Common myeloid progenitor, CD34-positive (primary cell): Measurements from ENCODE around the gene UNK.

Experiments
- CTCF ChIA-PET: fragments of 350-600 bp; sonication (Branson Sonifier 250); formaldehyde crosslinking; loops from one replicate; lab custom pipeline; 2021; ENCODE audit warnings: antibody characterized with exemption; lab: Charles Lee
- POLR2A ChIA-PET: fragments of 350-600 bp; sonication (Branson Sonifier 250); formaldehyde crosslinking; loops from one replicate; lab custom pipeline; 2021; ENCODE audit warnings: antibody characterized with exemption; lab: Charles Lee
- DNase-seq, 3 donors: peaks; one replicate each; pipeline versions ENCODE4 v3.0.0 to v3.0.0-alpha.2; 2013
- H3K27ac ChIP-seq, 2 experiments: 1 replicate in 1 of 2; 2 replicates in 1 of 2; pipeline ENCODE4 v1.7.0; 2013; ENCODE audit warnings: inconsistent platforms in 2 of 2, low read length in 2 of 2, mild to moderate bottlenecking in 2 of 2, low read depth in 1 of 2, moderate library complexity in 1 of 2; ENCODE audit not compliant: severe bottlenecking in 2 of 2, insufficient read depth in 1 of 2, poor library complexity in 1 of 2
- H3K27me3 ChIP-seq, 5 experiments: replicated peaks in 2 of 5; 1 replicate in 3 of 5; 2 replicates in 2 of 5; pipeline versions ENCODE4 v1.6.1 to v1.7.0; 2013; ENCODE audit warnings: low read length in 4 of 5, mild to moderate bottlenecking in 2 of 5, moderate library complexity in 2 of 5, inconsistent platforms in 1 of 5; ENCODE audit not compliant: insufficient read depth in 5 of 5, control insufficient read depth in 4 of 5
- H3K36me3 ChIP-seq, 4 experiments: 1 replicate in 2 of 4; 2 replicates in 2 of 4; pipeline versions ENCODE4 v1.6.1 to v1.7.0; 2013; ENCODE audit warnings: low read length in 3 of 4, control low read depth in 1 of 4, mild to moderate bottlenecking in 1 of 4; ENCODE audit not compliant: control insufficient read depth in 4 of 4, insufficient read depth in 4 of 4
- H3K4me1 ChIP-seq, 4 experiments: 1 replicate in 3 of 4; 2 replicates in 1 of 4; pipeline versions ENCODE4 v1.6.1 to v1.7.1; 2013; ENCODE audit warnings: low read length in 3 of 4, mild to moderate bottlenecking in 3 of 4, control low read depth in 1 of 4, inconsistent platforms in 1 of 4, moderate library complexity in 1 of 4; ENCODE audit not compliant: control insufficient read depth in 4 of 4, insufficient read depth in 4 of 4; ENCODE audit errors: control extremely low read depth in 1 of 4
- H3K4me3 ChIP-seq, 7 experiments: 1 replicate in 4 of 7; 2 replicates in 3 of 7; pipeline versions ENCODE4 v1.5.1 to v1.7.0; 2013; ENCODE audit warnings: mild to moderate bottlenecking in 7 of 7, low read length in 6 of 7, moderate library complexity in 6 of 7, inconsistent platforms in 2 of 7, low read depth in 2 of 7, control low read depth in 1 of 7; ENCODE audit not compliant: insufficient read depth in 4 of 7, control insufficient read depth in 1 of 7; ENCODE audit errors: extremely low read depth in 1 of 7
- H3K9me3 ChIP-seq, 5 experiments: 1 replicate in 4 of 5; 2 replicates in 1 of 5; pipeline versions ENCODE4 v1.6.1 to v1.7.1; 2013; ENCODE audit warnings: low read length in 4 of 5, mild to moderate bottlenecking in 2 of 5, inconsistent platforms in 1 of 5, low read depth in 1 of 5, moderate library complexity in 1 of 5; ENCODE audit not compliant: control insufficient read depth in 4 of 5, insufficient read depth in 2 of 5; ENCODE audit errors: control extremely low read depth in 1 of 5
- WGBS: methylation state at CpG from one replicate; pipeline ENCODE4 v1.1.5; 2013; ENCODE audit not compliant: insufficient coverage; 5-methylcytosine and 5-hydroxymethylcytosine counted together

UNK gene

GRCh38 chr17:75763613-75764416 lies 20.8 kb upstream of the UNK start:
- WGBS = 81% methylated on average over 14 of the region's 16 CpGs
- CTCF ChIA-PET = interaction anchor here (0.6 to 7.8 kb wide), 22 partner anchors 10 to 131 kb away, joined by 3 to 85 read pairs (median 4); partner anchors contain the start of genes SMIM5, TRIM47, UNK and WBP2

GRCh38 chr17:75764417-75764710 lies 20.2 kb upstream of the UNK start:
- H3K4me3 ChIP-seq = peak overlapping the region; percentile 55 to 86 (median 75)
- H3K9me3 ChIP-seq = no peaks in the 10 kb centered on the region
- CTCF ChIA-PET = interaction anchor here (0.9 to 7.8 kb wide), 20 partner anchors 10 to 132 kb away, joined by 3 to 85 read pairs (median 5); partner anchors contain the start of genes SMIM5, TRIM47, UNK and WBP2
- H3K27me3 ChIP-seq = no peaks in the 10 kb centered on the region
- DNase-seq = no peak
- H3K27ac ChIP-seq = peak overlapping the region in 1 of 2 experiments; percentile 61
- WGBS = 12% methylated on average over 14 of the region's 14 CpGs
- POLR2A ChIA-PET = interaction anchor here (0.8 to 4.1 kb wide), 5 partner anchors 11 to 114 kb away, joined by 3 to 37 read pairs (median 5); partner anchors contain the start of gene TRIM47
- peaks cover 0 to 19% (median 17%) of the 10 kb centered on the region in 4 experiments for H3K4me1 ChIP-seq
- peaks cover 0 to 11% (median 6%) of the 10 kb centered on the region in 4 experiments for H3K36me3 ChIP-seq

More at GRCh38 chr17:75763613-75764416, 20.8 kb upstream of the UNK start:
- Histone ChIP-seq H3K36me3 (peaks cover 0 to 11% (median 6%) of the 10 kb centered on the region in 4 experiments), H3K4me3 (peak overlapping the region in 6 of 7 experiments; percentile 62 to 86 (median 75)), H3K27ac (peak overlapping the region in 1 of 2 experiments; percentile 61), H3K9me3 (no peaks in the 10 kb centered on the region), H3K27me3 (no peaks in the 10 kb centered on the region), H3K4me1 (peaks cover 0 to 19% (median 17%) of the 10 kb centered on the region in 4 experiments)
- POLR2A ChIA-PET = interaction anchor here (4.1 kb wide), 1 partner anchor 11 kb away, joined by 37 read pairs; no protein-coding TSS in a partner anchor
- no peak for DNase-seq

- Histone ChIP-seq H3K4me1 (peaks cover 0 to 19% (median 17%) of the 10 kb centered on the region in 4 experiments), H3K4me3 (peak within 1 kb of the TSS; percentile 55 to 86 (median 75)), H3K27me3 (no peaks in the 10 kb centered on the region), H3K36me3 (peaks cover 0 to 11% (median 4%) of the 10 kb centered on the region in 4 experiments), H3K27ac (peak within 1 kb of the TSS in 1 of 2 experiments; percentile 61), H3K9me3 (no peaks in the 10 kb centered on the region)
- DNase-seq = peak; percentile 69 to 80 (median 78)
- ChIA-PET CTCF (interaction anchor here (0.7 to 7.8 kb wide), 26 partner anchors 11 to 137 kb away, joined by 3 to 85 read pairs (median 4); partner anchors contain the start of genes SMIM5, TRIM47, UNK and WBP2), POLR2A (interaction anchor here (0.8 to 4.1 kb wide), 6 partner anchors 10 to 114 kb away, joined by 3 to 37 read pairs (median 5); partner anchors contain the start of gene TRIM47)
- WGBS = 0% methylated on average over 58 of the region's 71 CpGs
Observed at GRCh38 chr17:75764711-75765421, 19.7 kb upstream of the UNK start, which contains the start of gene GALK1. Gene GALK1, minus strand, starts transcription at chr17:75765192. Its CDS starts 56 bp downstream, at chr17:75765136.

GRCh38 chr17:75765981-75766380 lies 18.6 kb upstream of the UNK start:
- H3K36me3 ChIP-seq = peaks cover 0 to 11% (median 3%) of the 10 kb centered on the region in 4 experiments
- 100% methylated on average over 2 of the region's 4 CpGs for WGBS
- peaks cover 0 to 19% (median 17%) of the 10 kb centered on the region in 4 experiments for H3K4me1 ChIP-seq
- no peaks in the 10 kb centered on the region for H3K9me3 ChIP-seq
- no peak for DNase-seq
- H3K27me3 ChIP-seq = no peaks in the 10 kb centered on the region
- ChIA-PET CTCF (interaction anchor here (0.6 to 7.8 kb wide), 14 partner anchors 10 to 112 kb away, joined by 3 to 85 read pairs (median 8); partner anchors contain the start of genes TRIM47 and UNK), POLR2A (interaction anchor here (0.7 to 4.1 kb wide), 5 partner anchors 9 to 108 kb away, joined by 3 to 37 read pairs (median 5); a partner anchor contains a TSS)
- no peak overlapping the region for H3K27ac ChIP-seq
- no peak overlapping the region for H3K4me3 ChIP-seq

GRCh38 chr17:75767881-75768280 lies 16.7 kb upstream of the UNK start:
- H3K9me3 ChIP-seq = no peaks in the 10 kb centered on the region
- WGBS = 93% methylated on average over 4 of the region's 8 CpGs
- H3K27ac ChIP-seq = no peak overlapping the region
- peaks cover 0 to 19% (median 17%) of the 10 kb centered on the region in 4 experiments for H3K4me1 ChIP-seq
- POLR2A ChIA-PET = no interaction called here
- H3K36me3 ChIP-seq = peaks cover 0 to 5% (median 0%) of the 10 kb centered on the region in 4 experiments
- H3K27me3 ChIP-seq = no peaks in the 10 kb centered on the region
- CTCF ChIA-PET = interaction anchor here (0.6 to 0.9 kb wide), 3 partner anchors 9 to 1316 kb away, joined by 3 to 6 read pairs (median 3); no protein-coding TSS in a partner anchor
- no peak for DNase-seq
- H3K4me3 ChIP-seq = no peak overlapping the region

- Histone ChIP-seq H3K4me1 (peaks cover 0 to 7% (median 5%) of the 10 kb centered on the region in 4 experiments), H3K36me3 (peaks cover 0 to 2% (median 0%) of the 10 kb centered on the region in 4 experiments), H3K27ac (no peak overlapping the region), H3K27me3 (no peaks in the 10 kb centered on the region), H3K4me3 (no peak overlapping the region), H3K9me3 (no peaks in the 10 kb centered on the region)
- POLR2A ChIA-PET = interaction anchor here (0.6 kb wide), 1 partner anchor 39 kb away, joined by 3 read pairs; no protein-coding TSS in a partner anchor
- no peak for DNase-seq
- CTCF ChIA-PET = interaction anchor here (1.1 kb wide), 1 partner anchor 16 kb away, joined by 4 read pairs; no protein-coding TSS in a partner anchor
- WGBS = 86% methylated on average over 2 of the region's 3 CpGs
Observed at GRCh38 chr17:75769536-75769935, 15.1 kb upstream of the UNK start.
